ENCODE data around the gene PALS2. TPM values are rescaled to one million over a fixed set of nuclear protein-coding genes. Genes with fewer than 3 reads are reported as not detected.

PALS2 gene
- total RNA-seq, 6 experiments from 2014 or later = 7.4 to 19.5 (median 16.1) TPM

DNA sequence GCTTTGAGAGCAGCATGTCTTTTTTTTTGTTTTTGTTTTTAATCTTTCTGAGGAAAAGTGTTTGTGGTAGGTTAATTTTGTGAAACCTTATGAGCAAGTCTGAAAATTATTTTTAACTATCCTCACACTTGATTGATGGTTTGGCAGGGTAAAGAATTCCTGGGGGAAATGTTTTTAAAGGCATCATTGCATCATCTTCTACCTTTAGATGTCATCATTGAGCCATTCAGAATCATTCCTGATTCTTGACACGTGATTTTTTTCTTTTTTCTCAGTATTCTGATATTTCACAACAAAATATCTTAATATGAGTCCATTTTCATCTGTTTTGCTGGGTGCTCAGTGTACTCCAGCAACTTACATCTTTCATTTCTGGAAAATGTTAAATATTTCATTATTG is 28.3 kb downstream of the PALS2 start:
- no peak for TF ChIP-seq POLR2A (IDR thresholded peaks at IDR 0.05)
- TF ChIP-seq, protein P1, sequence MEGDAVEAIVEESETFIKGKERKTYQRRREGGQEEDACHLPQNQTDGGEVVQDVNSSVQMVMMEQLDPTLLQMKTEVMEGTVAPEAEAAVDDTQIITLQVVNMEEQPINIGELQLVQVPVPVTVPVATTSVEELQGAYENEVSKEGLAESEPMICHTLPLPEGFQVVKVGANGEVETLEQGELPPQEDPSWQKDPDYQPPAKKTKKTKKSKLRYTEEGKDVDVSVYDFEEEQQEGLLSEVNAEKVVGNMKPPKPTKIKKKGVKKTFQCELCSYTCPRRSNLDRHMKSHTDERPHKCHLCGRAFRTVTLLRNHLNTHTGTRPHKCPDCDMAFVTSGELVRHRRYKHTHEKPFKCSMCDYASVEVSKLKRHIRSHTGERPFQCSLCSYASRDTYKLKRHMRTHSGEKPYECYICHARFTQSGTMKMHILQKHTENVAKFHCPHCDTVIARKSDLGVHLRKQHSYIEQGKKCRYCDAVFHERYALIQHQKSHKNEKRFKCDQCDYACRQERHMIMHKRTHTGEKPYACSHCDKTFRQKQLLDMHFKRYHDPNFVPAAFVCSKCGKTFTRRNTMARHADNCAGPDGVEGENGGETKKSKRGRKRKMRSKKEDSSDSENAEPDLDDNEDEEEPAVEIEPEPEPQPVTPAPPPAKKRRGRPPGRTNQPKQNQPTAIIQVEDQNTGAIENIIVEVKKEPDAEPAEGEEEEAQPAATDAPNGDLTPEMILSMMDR (IDR thresholded peaks at IDR 0.05) = no peak
- Histone ChIP-seq H3K4me1 (no peaks in the 10 kb centered on the region), H3K4me3 (no peak overlapping the region), H3K27ac (no peak overlapping the region), H3K36me3 (no peaks in the 10 kb centered on the region), H3K9me3 (no peaks in the 10 kb centered on the region), H3K27me3 (no peaks in the 10 kb centered on the region)
- intact Hi-C loops (cut with DNase I) = no loop called here
- DNase-seq (no peak), ATAC-seq (no peak)
- WGBS (ENCODE audit: insufficient coverage, low coverage, low lambda C conversion rate, missing lambda C conversion rate) = 78% methylated on average over 1 of the region's 1 CpG

DNA sequence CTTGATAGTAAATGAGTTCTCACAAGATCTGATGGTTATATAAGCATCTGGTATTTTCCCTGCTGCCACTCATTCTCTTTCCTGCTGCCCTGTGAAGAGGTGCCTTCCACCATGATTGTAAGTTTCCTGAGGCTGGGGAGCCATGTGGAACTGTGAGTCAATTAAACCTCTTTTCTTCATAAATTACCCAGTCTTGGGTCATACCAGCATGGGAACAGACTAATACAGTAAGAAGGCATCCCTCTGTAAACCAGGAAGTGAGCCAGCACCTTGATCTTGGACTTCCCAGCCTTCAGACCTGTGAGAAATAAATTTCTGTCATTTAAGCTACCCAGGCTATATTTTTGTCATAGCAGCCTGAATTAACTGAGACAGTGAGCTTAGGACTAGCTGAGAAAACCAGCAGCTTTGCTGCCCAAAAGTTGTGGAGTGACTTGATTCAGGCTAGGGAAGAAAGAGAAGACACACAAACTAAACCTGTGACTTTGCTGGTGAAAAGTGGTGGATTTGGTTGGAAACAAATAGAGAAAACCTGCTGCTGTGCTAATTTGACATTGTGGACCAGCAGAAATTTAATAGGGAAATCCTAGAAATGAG is 29.7 kb downstream of the PALS2 start:
- intact Hi-C loops (cut with DNase I) = no loop called here
- no peak for ATAC-seq
- no peaks in the 10 kb centered on the region for H3K27me3 ChIP-seq

DNA sequence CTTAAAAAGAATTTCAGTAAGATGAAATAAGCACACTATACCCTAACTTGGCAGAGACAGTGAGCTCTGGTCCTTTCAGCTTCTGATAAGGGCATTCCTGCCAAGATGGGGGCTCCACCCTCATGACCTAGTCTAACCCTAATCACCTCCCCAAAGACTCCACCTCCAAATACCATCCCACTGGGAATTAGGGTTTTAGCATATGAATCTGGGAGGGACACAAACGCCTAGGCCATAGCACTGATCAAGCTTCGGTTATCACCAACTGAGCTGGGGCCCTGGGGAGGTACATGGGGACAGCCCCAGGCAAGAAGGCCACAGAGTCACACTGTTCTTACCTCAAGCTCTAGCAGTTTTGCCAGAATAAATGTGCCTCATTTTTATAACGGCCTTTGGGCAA is 31.4 kb downstream of the PALS2 start:
- H3K9me3 ChIP-seq = no peaks in the 10 kb centered on the region
- intact Hi-C loops (cut with DNase I) = no loop called here
- H3K27ac ChIP-seq = no peak overlapping the region
- H3K4me1 ChIP-seq = peaks cover 0 to 4% (median 0%) of the 10 kb centered on the region in 4 donors
- WGBS (ENCODE audit: insufficient coverage, low coverage, low lambda C conversion rate, missing lambda C conversion rate) = 72% methylated on average over 3 of the region's 3 CpGs
- DNase-seq (no peak), ATAC-seq (no peak)
- H3K4me3 ChIP-seq = no peak overlapping the region
- TF ChIP-seq, protein P1 (IDR thresholded peaks at IDR 0.05) = no peak
- no peak for TF ChIP-seq POLR2A (IDR thresholded peaks at IDR 0.05)
- H3K27me3 ChIP-seq = no peaks in the 10 kb centered on the region
- H3K36me3 ChIP-seq = no peaks in the 10 kb centered on the region

More for the DNA sequence above, 29.7 kb downstream of the PALS2 start:
- DNase-seq = no peak
- no peaks in the 10 kb centered on the region for H3K36me3 ChIP-seq
- H3K9me3 ChIP-seq = no peaks in the 10 kb centered on the region
- H3K4me1 ChIP-seq = no peaks in the 10 kb centered on the region
- H3K4me3 ChIP-seq = no peak overlapping the region
- no peak overlapping the region for H3K27ac ChIP-seq
- no peak for TF ChIP-seq POLR2A (IDR thresholded peaks at IDR 0.05)
- TF ChIP-seq, protein P1 (IDR thresholded peaks at IDR 0.05) = no peak

DNA sequence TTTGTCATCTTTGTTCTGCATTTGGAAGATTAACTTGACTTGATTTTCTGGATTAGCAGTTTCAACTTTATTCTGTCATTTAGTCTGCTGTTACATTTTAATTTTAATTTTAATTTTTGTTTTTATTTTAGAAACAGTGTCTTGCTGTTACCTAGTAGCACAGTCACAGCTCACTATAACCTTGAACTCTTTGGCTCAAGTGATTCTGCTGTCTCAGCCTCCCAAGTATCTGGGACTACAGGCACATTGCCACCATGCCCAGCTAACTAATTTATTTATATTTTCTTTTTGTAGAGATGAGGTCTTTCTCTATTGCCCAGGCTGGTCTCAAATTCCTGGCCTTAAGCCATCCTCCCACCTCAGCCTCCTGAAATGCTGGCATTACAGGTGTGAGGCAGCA is 35.3 kb downstream of the PALS2 start:
- no peak for TF ChIP-seq POLR2A (IDR thresholded peaks at IDR 0.05)
- TF ChIP-seq, protein P1 (IDR thresholded peaks at IDR 0.05) = no peak

DNA sequence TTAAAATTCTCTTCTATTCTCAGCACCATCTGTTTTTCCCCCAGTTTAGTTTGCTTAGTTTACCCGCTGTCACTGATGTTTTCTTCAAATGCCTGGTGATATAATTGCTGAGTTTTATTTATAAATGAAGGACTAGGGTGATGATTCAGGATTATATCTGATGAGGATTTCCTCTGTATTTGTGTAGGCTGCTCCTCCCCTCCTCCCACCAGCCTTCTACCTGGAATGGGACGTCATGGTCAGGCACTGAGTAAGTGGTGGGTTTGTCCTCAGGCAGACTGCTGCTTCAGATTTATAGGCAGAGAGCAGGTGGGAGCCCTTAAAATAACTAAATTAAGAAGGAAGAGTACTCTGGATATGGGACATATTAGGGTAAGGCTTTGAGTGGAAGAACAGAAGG is 35.8 kb downstream of the PALS2 start:
- DNase-seq = no peak
- no peaks in the 10 kb centered on the region for H3K9me3 ChIP-seq
- peaks cover 0 to 4% (median 0%) of the 10 kb centered on the region in 4 donors for H3K4me1 ChIP-seq
- no peaks in the 10 kb centered on the region for H3K27me3 ChIP-seq
- no peak overlapping the region for H3K4me3 ChIP-seq
- no peak for ATAC-seq
- TF ChIP-seq, protein P1 (IDR thresholded peaks at IDR 0.05) = no peak
- no peak for TF ChIP-seq POLR2A (IDR thresholded peaks at IDR 0.05)
- H3K36me3 ChIP-seq = no peaks in the 10 kb centered on the region
- intact Hi-C loops (cut with DNase I) = no loop called here
- 52% methylated on average over 2 of the region's 2 CpGs for WGBS (ENCODE audit: insufficient coverage, low coverage, low lambda C conversion rate, missing lambda C conversion rate)
- no peak overlapping the region for H3K27ac ChIP-seq

More for the DNA sequence above, 35.3 kb downstream of the PALS2 start:
- H3K4me3 ChIP-seq = no peak overlapping the region
- H3K27ac ChIP-seq = no peak overlapping the region
- H3K27me3 ChIP-seq = no peaks in the 10 kb centered on the region
- ATAC-seq (no peak), DNase-seq (no peak)
- H3K36me3 ChIP-seq = no peaks in the 10 kb centered on the region
- H3K4me1 ChIP-seq = peaks cover 0 to 4% (median 0%) of the 10 kb centered on the region in 4 donors
- no peaks in the 10 kb centered on the region for H3K9me3 ChIP-seq
- intact Hi-C loops (cut with DNase I) = no loop called here
